DMS114 treated with DMSO at 0.1 percent for 48 hours (cell line): ENCODE data around the gene ERI3.

ENCODE experiments used
- DNase-seq: peaks from one replicate; lab custom pipeline; 2025; ENCODE audit not compliant: unreplicated experiment; lab: John Stamatoyannopoulos, UW

Gene ERI3

GRCh38 chr1:44351289-44351688 lies 3.8 kb downstream of the ERI3 start:
- no peak for DNase-seq

- no peak for DNase-seq
Measured at GRCh38 chr1:44348061-44348485, 7.0 kb downstream of the ERI3 start.

GRCh38 chr1:44347280-44347679 lies 7.8 kb downstream of the ERI3 start:
- no peak for DNase-seq

GRCh38 chr1:44346878-44347277 lies 8.2 kb downstream of the ERI3 start:
- DNase-seq, result no peak

- DNase-seq, result no peak
Measured at GRCh38 chr1:44346184-44346583, 8.9 kb downstream of the ERI3 start.

- no peak for DNase-seq
Measured at GRCh38 chr1:44345187-44345775, 9.8 kb downstream of the ERI3 start.

GRCh38 chr1:44339731-44340130 lies 15.3 kb downstream of the ERI3 start:
- DNase-seq, result no peak

- DNase-seq, result no peak
Measured at GRCh38 chr1:44338136-44338535, 16.9 kb downstream of the ERI3 start.

- DNase-seq, result no peak
Measured at GRCh38 chr1:44336668-44337067, 18.4 kb downstream of the ERI3 start.

GRCh38 chr1:44334968-44335367 lies 20.1 kb downstream of the ERI3 start:
- DNase-seq, result no peak

- no peak for DNase-seq
Measured at GRCh38 chr1:44333376-44333775, 21.7 kb downstream of the ERI3 start.

GRCh38 chr1:44332505-44332904 lies 22.6 kb downstream of the ERI3 start:
- DNase-seq, result no peak

GRCh38 chr1:44330935-44331334 lies 24.1 kb downstream of the ERI3 start:
- DNase-seq, result no peak

- DNase-seq, result no peak
Measured at GRCh38 chr1:44328671-44329416, 26.2 kb downstream of the ERI3 start.

GRCh38 chr1:44327679-44328491 lies 27.2 kb downstream of the ERI3 start:
- no peak for DNase-seq

GRCh38 chr1:44326821-44327465 lies 28.1 kb downstream of the ERI3 start:
- no peak for DNase-seq

- no peak for DNase-seq
Measured at GRCh38 chr1:44326024-44326701, 28.9 kb downstream of the ERI3 start.

GRCh38 chr1:44323947-44324346 lies 31.1 kb downstream of the ERI3 start:
- no peak for DNase-seq

- DNase-seq, result no peak
Measured at GRCh38 chr1:44322367-44322766, 32.7 kb downstream of the ERI3 start.

GRCh38 chr1:44321466-44321865 lies 33.6 kb downstream of the ERI3 start:
- DNase-seq, result no peak
